WTC11 (cell line): ENCODE data around the gene SNX10. TPM values are rescaled to one million over a fixed set of nuclear protein-coding genes. Genes with fewer than 3 reads are reported as not detected.

Experiments used
- ATAC-seq: fragments of 200-7000 bp; cut with Tn5 transposase; 2 replicates; pipeline ENCODE4 v1.10.0; 2021; ENCODE audit warnings: mild to moderate bottlenecking, moderate library complexity
- CTCF ChIA-PET: fragments of 300-600 bp; sonication (Branson Sonifier 250); formaldehyde crosslinking; loops from one replicate; lab custom pipeline; 2021; ENCODE audit warnings: antibody characterized with exemption; lab: Charles Lee
- POLR2A ChIA-PET: fragments of 350-600 bp; sonication (Branson Sonifier 250); formaldehyde crosslinking; loops from one replicate; lab custom pipeline; 2021; ENCODE audit warnings: antibody characterized with exemption; lab: Charles Lee
- DNase-seq: peaks from one replicate; pipeline ENCODE4 v3.0.0; 2021; ENCODE audit warnings: low spot score
- H3K27ac Mint-ChIP-seq: 2 replicates; pipeline ENCODE4 v1.8.0; 2021; ENCODE audit warnings: mixed read lengths
- H3K27me3 Mint-ChIP-seq: 2 replicates; pipeline ENCODE4 v1.8.0; 2021; ENCODE audit warnings: low read depth, mild to moderate bottlenecking, moderate library complexity, mixed read lengths
- H3K36me3 Mint-ChIP-seq: 2 replicates; pipeline ENCODE4 v1.8.0; 2021; ENCODE audit warnings: mixed read lengths
- H3K4me1 Mint-ChIP-seq: 2 replicates; pipeline ENCODE4 v1.8.0; 2022; ENCODE audit warnings: mixed read lengths
- H3K4me3 Mint-ChIP-seq: 2 replicates; pipeline ENCODE4 v1.8.0; 2021; ENCODE audit warnings: mild to moderate bottlenecking, moderate library complexity, mixed read lengths
- H3K9me3 Mint-ChIP-seq: 2 replicates; pipeline ENCODE4 v1.8.0; 2021; ENCODE audit warnings: mixed read lengths
- ATF1 ChIP-seq: sonication (generic); formaldehyde crosslinking; IDR thresholded peaks from 2 replicates; pipeline ENCODE4 v1.8.1; 2023; ENCODE audit warnings: mild to moderate bottlenecking, moderate library complexity, missing genetic modification reagents
- CREB1 ChIP-seq: sonication (generic); formaldehyde crosslinking; IDR thresholded peaks from 2 replicates; pipeline ENCODE4 v1.8.0; 2023; ENCODE audit warnings: mild to moderate bottlenecking, missing genetic modification reagents
- E2F4 ChIP-seq: sonication (generic); formaldehyde crosslinking; IDR thresholded peaks from 2 replicates; pipeline ENCODE4 v1.8.1; 2022; ENCODE audit warnings: low read depth, mild to moderate bottlenecking, moderate library complexity, missing genetic modification reagents, borderline replicate concordance
- E2F5 ChIP-seq: sonication (generic); formaldehyde crosslinking; IDR thresholded peaks from 2 replicates; pipeline ENCODE4 v1.8.1; 2022; ENCODE audit warnings: mild to moderate bottlenecking, moderate library complexity, missing genetic modification reagents
- ETV6 ChIP-seq: sonication (generic); formaldehyde crosslinking; IDR thresholded peaks from 2 replicates; pipeline ENCODE4 v1.8.1; 2022; ENCODE audit warnings: mild to moderate bottlenecking, missing genetic modification reagents
- FOXP4 ChIP-seq: sonication (generic); formaldehyde crosslinking; IDR thresholded peaks from 2 replicates; pipeline ENCODE4 v1.8.0; 2022; ENCODE audit warnings: mild to moderate bottlenecking, missing genetic modification reagents
- GABPB1 ChIP-seq: sonication (generic); formaldehyde crosslinking; IDR thresholded peaks from 2 replicates; pipeline ENCODE4 v1.8.1; 2023; ENCODE audit warnings: mild to moderate bottlenecking, missing genetic modification reagents
- MYBL2 ChIP-seq: sonication (generic); formaldehyde crosslinking; IDR thresholded peaks from 2 replicates; pipeline ENCODE4 v1.8.1; 2023; ENCODE audit warnings: mild to moderate bottlenecking, moderate library complexity, missing genetic modification reagents
- NFYB ChIP-seq: sonication (generic); formaldehyde crosslinking; conservative IDR thresholded peaks from 2 replicates; pipeline ENCODE4 v1.8.0; 2022; ENCODE audit warnings: low read depth, missing genetic modification reagents
- NR3C1 ChIP-seq: sonication (generic); formaldehyde crosslinking; conservative IDR thresholded peaks from 2 replicates; pipeline ENCODE4 v1.8.1; 2023; ENCODE audit warnings: low read depth, mild to moderate bottlenecking, missing genetic modification reagents
- OVOL2 ChIP-seq: fragments of 250-450 bp; sonication (Bioruptor Pico); IDR thresholded peaks from 2 replicates; pipeline ENCODE4 v1.9.0; 2021; ENCODE audit warnings: mild to moderate bottlenecking, borderline replicate concordance
- PRDM15 ChIP-seq: sonication (generic); formaldehyde crosslinking; IDR thresholded peaks from 2 replicates; pipeline ENCODE4 v1.8.0; 2022; ENCODE audit warnings: missing genetic modification reagents
- SP1 ChIP-seq: sonication (generic); formaldehyde crosslinking; conservative IDR thresholded peaks from 2 replicates; pipeline ENCODE4 v1.8.1; 2022; ENCODE audit warnings: missing genetic modification reagents
- TP53 ChIP-seq: sonication (generic); formaldehyde crosslinking; IDR thresholded peaks from 2 replicates; pipeline ENCODE4 v1.8.1; 2023; ENCODE audit warnings: mild to moderate bottlenecking, missing genetic modification reagents
- ZNF138 ChIP-seq: sonication (generic); formaldehyde crosslinking; conservative IDR thresholded peaks from 2 replicates; pipeline ENCODE4 v1.8.1; 2022; ENCODE audit warnings: mild to moderate bottlenecking, moderate library complexity, missing genetic modification reagents
- ZNF263 ChIP-seq: sonication (generic); formaldehyde crosslinking; IDR thresholded peaks from 2 replicates; pipeline ENCODE4 v1.8.1; 2022; ENCODE audit warnings: low read depth, mild to moderate bottlenecking, moderate library complexity, missing genetic modification reagents
- total RNA-seq: library from RNA; stranded (reverse); gene quantifications from 3 replicates; pipeline ENCODE4 v1.2.3, GENCODE V29; 2021
- TF ChIP-seq, protein P1 (sequence below): sonication (generic); formaldehyde crosslinking; IDR thresholded peaks from 2 replicates; pipeline ENCODE4 v1.8.0; 2022; ENCODE audit warnings: mild to moderate bottlenecking, missing genetic modification reagents
- TF ChIP-seq, protein P2 (sequence below): sonication (generic); formaldehyde crosslinking; IDR thresholded peaks from 2 replicates; pipeline ENCODE4 v1.8.1; 2022; ENCODE audit warnings: low read depth, missing genetic modification reagents, borderline replicate concordance

The SNX10 gene
- total RNA-seq, 1 experiment from 2014 or later: 10.8 TPM

DNA sequence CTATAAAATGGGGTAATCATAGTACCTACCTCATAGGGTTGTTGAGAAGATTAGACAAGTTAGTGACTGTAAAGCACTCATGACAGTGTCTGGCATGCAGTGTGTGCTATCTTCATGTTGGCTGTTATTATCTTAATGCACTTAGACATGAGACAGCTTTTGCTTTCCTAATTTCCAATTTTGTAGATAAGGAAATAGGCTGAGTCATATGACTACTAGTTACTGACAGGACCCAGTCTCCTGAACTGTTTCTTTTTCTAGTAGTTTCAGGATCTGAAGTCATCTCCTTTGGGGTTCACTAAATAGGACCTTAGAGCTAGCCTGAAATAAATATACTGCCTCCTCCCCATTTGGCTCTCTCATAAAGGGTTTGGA lies 74.2 kb downstream of the SNX10 start:
- H3K9me3 Mint-ChIP-seq: no peaks in the 10 kb centered on the region
- TF ChIP-seq NR3C1 (CRISPR knock-in tag) (no peak), E2F5 (CRISPR knock-in tag) (no peak), ETV6 (no peak)
- TF ChIP-seq, protein P1, sequence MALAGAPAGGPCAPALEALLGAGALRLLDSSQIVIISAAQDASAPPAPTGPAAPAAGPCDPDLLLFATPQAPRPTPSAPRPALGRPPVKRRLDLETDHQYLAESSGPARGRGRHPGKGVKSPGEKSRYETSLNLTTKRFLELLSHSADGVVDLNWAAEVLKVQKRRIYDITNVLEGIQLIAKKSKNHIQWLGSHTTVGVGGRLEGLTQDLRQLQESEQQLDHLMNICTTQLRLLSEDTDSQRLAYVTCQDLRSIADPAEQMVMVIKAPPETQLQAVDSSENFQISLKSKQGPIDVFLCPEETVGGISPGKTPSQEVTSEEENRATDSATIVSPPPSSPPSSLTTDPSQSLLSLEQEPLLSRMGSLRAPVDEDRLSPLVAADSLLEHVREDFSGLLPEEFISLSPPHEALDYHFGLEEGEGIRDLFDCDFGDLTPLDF (CRISPR knock-in tag): no peak
- TF ChIP-seq, protein P2, sequence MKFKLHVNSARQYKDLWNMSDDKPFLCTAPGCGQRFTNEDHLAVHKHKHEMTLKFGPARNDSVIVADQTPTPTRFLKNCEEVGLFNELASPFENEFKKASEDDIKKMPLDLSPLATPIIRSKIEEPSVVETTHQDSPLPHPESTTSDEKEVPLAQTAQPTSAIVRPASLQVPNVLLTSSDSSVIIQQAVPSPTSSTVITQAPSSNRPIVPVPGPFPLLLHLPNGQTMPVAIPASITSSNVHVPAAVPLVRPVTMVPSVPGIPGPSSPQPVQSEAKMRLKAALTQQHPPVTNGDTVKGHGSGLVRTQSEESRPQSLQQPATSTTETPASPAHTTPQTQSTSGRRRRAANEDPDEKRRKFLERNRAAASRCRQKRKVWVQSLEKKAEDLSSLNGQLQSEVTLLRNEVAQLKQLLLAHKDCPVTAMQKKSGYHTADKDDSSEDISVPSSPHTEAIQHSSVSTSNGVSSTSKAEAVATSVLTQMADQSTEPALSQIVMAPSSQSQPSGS (CRISPR knock-in tag): no peak
- TF ChIP-seq, all 79 proteins: peak for 0
- H3K4me1 Mint-ChIP-seq: peaks cover 9% of the 10 kb centered on the region
- ChIA-PET POLR2A (interaction anchor here (1.6 kb wide), 1 partner anchor 166 kb away, joined by 6 read pairs; no protein-coding TSS in a partner anchor), CTCF (interaction anchor here (0.7 to 3.8 kb wide), 12 partner anchors 9 to 472 kb away, joined by 3 to 77 read pairs (median 6); partner anchors contain the start of gene NFE2L3)
- ATAC-seq (no peak), DNase-seq (no peak)
- no peak overlapping the region for H3K4me3 Mint-ChIP-seq
- no peak overlapping the region for H3K27ac Mint-ChIP-seq
- no peaks in the 10 kb centered on the region for H3K27me3 Mint-ChIP-seq
- H3K36me3 Mint-ChIP-seq: no peaks in the 10 kb centered on the region

GRCh38 chr7:26367219-26367711 lies 75.6 kb downstream of the SNX10 start:
- Mint-ChIP-seq H3K9me3 (no peaks in the 10 kb centered on the region), H3K4me1 (peaks cover 9% of the 10 kb centered on the region), H3K4me3 (no peak overlapping the region), H3K27ac (no peak overlapping the region), H3K27me3 (no peaks in the 10 kb centered on the region)
- ATAC-seq: no peak
- CTCF ChIA-PET: interaction anchor here (0.8 to 3.8 kb wide), 2 partner anchors 13 to 473 kb away, joined by 3 to 77 read pairs; no protein-coding TSS in a partner anchor
- TF ChIP-seq MYBL2: no peak
- no peak for TF ChIP-seq SP1 (CRISPR knock-in tag)
- TF ChIP-seq, all 79 proteins: peak for 0
- H3K36me3 Mint-ChIP-seq: no peaks in the 10 kb centered on the region
- DNase-seq: no peak
- POLR2A ChIA-PET: no interaction called here

DNA sequence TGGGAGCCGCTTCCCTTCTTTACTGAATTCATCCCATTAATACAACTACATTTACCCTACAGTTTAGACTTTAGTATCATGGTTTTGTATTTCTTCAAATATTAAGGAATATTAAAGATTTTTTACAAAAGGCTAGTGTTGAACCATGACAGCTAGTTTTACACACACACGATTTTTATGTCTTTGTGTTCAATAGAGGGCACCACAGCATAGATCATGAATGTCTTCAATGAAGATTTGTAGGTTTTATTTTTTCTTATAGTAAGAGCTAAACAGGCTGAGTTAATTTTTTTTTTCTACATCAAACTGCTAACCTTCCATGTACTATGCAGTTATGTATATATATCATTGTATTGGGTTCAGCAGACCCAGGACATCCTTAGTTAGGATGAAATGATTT lies 76.9 kb downstream of the SNX10 start:
- ATAC-seq (no peak), DNase-seq (no peak)
- Mint-ChIP-seq H3K9me3 (no peaks in the 10 kb centered on the region), H3K4me3 (no peak overlapping the region), H3K4me1 (peaks cover 9% of the 10 kb centered on the region), H3K27me3 (no peaks in the 10 kb centered on the region), H3K27ac (no peak overlapping the region), H3K36me3 (no peaks in the 10 kb centered on the region)
- CTCF ChIA-PET: interaction anchor here (0.6 to 2.9 kb wide), 28 partner anchors 9 to 792 kb away, joined by 3 to 87 read pairs (median 5); partner anchors contain the start of gene NFE2L3
- POLR2A ChIA-PET: no interaction called here
- TF ChIP-seq, protein P2 (CRISPR knock-in tag): no peak
- TF ChIP-seq ZNF138 (no peak), ZNF263 (CRISPR knock-in tag) (no peak), NFYB (CRISPR knock-in tag) (no peak), GABPB1 (CRISPR knock-in tag) (no peak), OVOL2 (no peak), CREB1 (CRISPR knock-in tag) (no peak), E2F4 (no peak), TP53 (no peak), PRDM15 (CRISPR knock-in tag) (no peak), FOXP4 (no peak), ATF1 (CRISPR knock-in tag) (no peak)
